H1 (cell line): ENCODE measurements around the gene FNDC5. TPM values are rescaled to one million over a fixed set of nuclear protein-coding genes. Genes with fewer than 3 reads are reported as not detected.

Experiments used
- EZH2 ChIP-seq: fragments of 200-600 bp; sonication (generic); IDR thresholded peaks from 2 replicates; pipeline ENCODE4 v1.7.1; 2012; ENCODE audit warnings: low read depth, mild to moderate bottlenecking, moderate library complexity, low read length, inconsistent platforms; ENCODE audit not compliant: severe bottlenecking
- GABPA ChIP-seq: IDR thresholded peaks from 2 replicates; pipeline ENCODE4 v1.6.1; 2011; ENCODE audit warnings: mild to moderate bottlenecking, low read length, moderate library complexity, borderline replicate concordance; ENCODE audit not compliant: insufficient read depth
- NRF1 ChIP-seq: IDR thresholded peaks from 2 replicates; pipeline ENCODE4 v1.6.1; 2011; ENCODE audit warnings: mild to moderate bottlenecking, low read depth, low read length, improper control_type of control experiment
- PHF8 ChIP-seq: fragments of 200-600 bp; sonication (generic); conservative IDR thresholded peaks from 2 replicates; pipeline ENCODE4 v1.7.1; 2012; ENCODE audit warnings: low read depth, mild to moderate bottlenecking, inconsistent platforms, low read length, moderate library complexity
- POLR2A ChIP-seq, 2 experiments: IDR thresholded peaks; 1 replicate in 1 of 2; 2 replicates in 1 of 2; pipeline ENCODE4 v1.6.1; 2011; ENCODE audit warnings: low read depth in 2 of 2, low read length in 2 of 2, mild to moderate bottlenecking in 2 of 2; ENCODE audit errors: control extremely low read depth in 1 of 2
- RAD21 ChIP-seq, 2 experiments: IDR thresholded peaks in 1 of 2; conservative IDR thresholded peaks in 1 of 2; 2 replicates each; pipeline ENCODE4 v1.6.1; 2011; ENCODE audit warnings: low read depth in 2 of 2, low read length in 2 of 2, improper control_type of control experiment in 1 of 2, inconsistent platforms in 1 of 2, mild to moderate bottlenecking in 1 of 2, moderate library complexity in 1 of 2
- SAP30 ChIP-seq: fragments of 300-600 bp; sonication (generic); IDR thresholded peaks from 2 replicates; pipeline ENCODE4 v1.7.1; 2012; ENCODE audit warnings: low read length, moderate library complexity, mild to moderate bottlenecking, inconsistent platforms; ENCODE audit not compliant: insufficient read depth, insufficient replicate concordance
- TEAD4 ChIP-seq: IDR thresholded peaks from 2 replicates; pipeline ENCODE4 v1.6.1; 2012; ENCODE audit warnings: low read depth, low read length, inconsistent platforms, mixed read lengths
- polyA plus RNA-seq, 7 experiments: library from polyadenylated mRNA; depleted of rRNA in 3 of 7; stranded (reverse) in 5 of 7; unstranded in 2 of 7; fragments of >200 nt in 5 of 7; fragments of 200-250 nt in 2 of 7; gene quantifications; 1 replicate in 5 of 7; 2 replicates in 1 of 7; 4 replicates in 1 of 7; pipeline versions ENCODE4 v1.2.1 to v1.2.3, GENCODE V29; 2011 to 2013; ENCODE audit warnings: missing spikeins in 2 of 7, mixed read lengths in 2 of 7
- total RNA-seq: library from RNA; stranded (reverse); fragmentation: NEBNext Ultra II Directional; extraction: Animal tissue kit (Norgen Biotek cat#: 25700); gene quantifications from 2 replicates; pipeline ENCODE4 v1.2.1, GENCODE V29; 2021
- TF ChIP-seq, protein P1 (sequence below), 3 experiments: IDR thresholded peaks; 1 replicate in 2 of 3; 2 replicates in 1 of 3; pipeline versions ENCODE4 v1.5.1 to v1.6.1; 2011; ENCODE audit warnings: low read length in 3 of 3, mild to moderate bottlenecking in 3 of 3, inconsistent platforms in 2 of 3, low read depth in 1 of 3, moderate library complexity in 1 of 3; ENCODE audit not compliant: insufficient read depth in 1 of 3; ENCODE audit errors: control extremely low read depth in 1 of 3

Gene FNDC5
- total and polyA plus RNA-seq, 2 of the 8 experiments (the other 6 are each of a cell fraction or from before 2014, with no cell fraction given), result 1.8 to 2.0 TPM

DNA sequence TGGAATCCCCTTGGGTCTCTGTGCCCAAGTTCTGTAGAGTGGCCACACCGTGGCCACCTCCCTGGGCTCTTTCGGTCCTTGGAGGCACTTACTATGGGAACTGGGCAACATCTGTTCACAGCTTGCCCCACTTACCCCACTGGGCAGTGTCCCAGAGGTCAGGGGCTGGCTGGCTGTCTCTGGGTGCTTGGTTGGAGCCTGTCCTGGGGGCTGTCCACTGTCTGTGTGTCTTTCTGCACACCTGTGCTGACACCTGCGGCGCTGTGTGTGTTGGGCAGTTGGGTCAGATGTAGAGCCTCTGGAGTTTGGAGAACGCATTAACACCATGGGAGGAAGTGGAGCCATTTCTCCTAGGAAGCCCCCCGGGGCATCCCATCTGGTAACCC lies 31.8 kb upstream of the FNDC5 start (continued):
- TF ChIP-seq, protein P1, sequence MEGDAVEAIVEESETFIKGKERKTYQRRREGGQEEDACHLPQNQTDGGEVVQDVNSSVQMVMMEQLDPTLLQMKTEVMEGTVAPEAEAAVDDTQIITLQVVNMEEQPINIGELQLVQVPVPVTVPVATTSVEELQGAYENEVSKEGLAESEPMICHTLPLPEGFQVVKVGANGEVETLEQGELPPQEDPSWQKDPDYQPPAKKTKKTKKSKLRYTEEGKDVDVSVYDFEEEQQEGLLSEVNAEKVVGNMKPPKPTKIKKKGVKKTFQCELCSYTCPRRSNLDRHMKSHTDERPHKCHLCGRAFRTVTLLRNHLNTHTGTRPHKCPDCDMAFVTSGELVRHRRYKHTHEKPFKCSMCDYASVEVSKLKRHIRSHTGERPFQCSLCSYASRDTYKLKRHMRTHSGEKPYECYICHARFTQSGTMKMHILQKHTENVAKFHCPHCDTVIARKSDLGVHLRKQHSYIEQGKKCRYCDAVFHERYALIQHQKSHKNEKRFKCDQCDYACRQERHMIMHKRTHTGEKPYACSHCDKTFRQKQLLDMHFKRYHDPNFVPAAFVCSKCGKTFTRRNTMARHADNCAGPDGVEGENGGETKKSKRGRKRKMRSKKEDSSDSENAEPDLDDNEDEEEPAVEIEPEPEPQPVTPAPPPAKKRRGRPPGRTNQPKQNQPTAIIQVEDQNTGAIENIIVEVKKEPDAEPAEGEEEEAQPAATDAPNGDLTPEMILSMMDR (IDR thresholded peaks at IDR 0.05; ENCODE audit: control extremely low read depth in 1 of 3, insufficient read depth in 1 of 3, low read depth in 1 of 3, low read length in 3 of 3), result no peak
- TF ChIP-seq NRF1, result no peak
- no peak for TF ChIP-seq PHF8
- TF ChIP-seq TEAD4, result no peak
- TF ChIP-seq RAD21 (IDR thresholded peaks at IDR 0.05 in 1 of 2, conservative IDR thresholded peaks at IDR 0.05 in 1 of 2; ENCODE audit: low read depth in 2 of 2, low read length in 2 of 2), result no peak
- no peak for TF ChIP-seq POLR2A (IDR thresholded peaks at IDR 0.05; ENCODE audit: control extremely low read depth in 1 of 2, low read depth in 2 of 2, low read length in 2 of 2)
- TF ChIP-seq GABPA, result no peak
- no peak for TF ChIP-seq EZH2
- no peak for TF ChIP-seq SAP30
